HepG2 (cell line): ENCODE data around the gene FGFR3. TPM values are rescaled to one million over a fixed set of nuclear protein-coding genes. Genes with fewer than 3 reads are reported as not detected.

Experiments
- ARID5B ChIP-seq: IDR thresholded peaks from 2 replicates; pipeline ENCODE4 v1.4.0; 2020; ENCODE audit warnings: mild to moderate bottlenecking, missing genetic modification reagents
- FOXK1 ChIP-seq: sonication (generic); formaldehyde crosslinking; IDR thresholded peaks from 2 replicates; pipeline ENCODE4 v1.4.0; 2020; ENCODE audit warnings: low read depth, missing genetic modification reagents, borderline replicate concordance
- GTF2F1 ChIP-seq: fragments of 150-350 bp; IDR thresholded peaks from 2 replicates; pipeline ENCODE4 v1.6.1; 2014; ENCODE audit warnings: low read length
- IRX3 ChIP-seq: sonication (generic); formaldehyde crosslinking; IDR thresholded peaks from 2 replicates; pipeline ENCODE4 v1.8.1; 2023; ENCODE audit warnings: mild to moderate bottlenecking, low read depth, missing genetic modification reagents, borderline replicate concordance
- MAZ ChIP-seq, 2 experiments: sonication (generic) in 1 of 2; formaldehyde crosslinking in 1 of 2; IDR thresholded peaks; 2 replicates each; pipeline versions ENCODE4 v1.5.0 to v1.6.1; 2012 to 2020; ENCODE audit warnings: low read depth in 2 of 2, mild to moderate bottlenecking in 2 of 2, borderline replicate concordance in 1 of 2, improper control_type of control experiment in 1 of 2, low read length in 1 of 2, missing genetic modification reagents in 1 of 2, moderate library complexity in 1 of 2
- MEF2D ChIP-seq: sonication (generic); formaldehyde crosslinking; IDR thresholded peaks from 2 replicates; pipeline ENCODE4 v1.5.1; 2020; ENCODE audit warnings: mild to moderate bottlenecking, missing genetic modification reagents
- MEIS1 ChIP-seq: sonication (generic); formaldehyde crosslinking; IDR thresholded peaks from 2 replicates; pipeline ENCODE4 v1.9.0; 2021; ENCODE audit warnings: mild to moderate bottlenecking, missing genetic modification reagents, moderate library complexity, borderline replicate concordance
- NCOA1 ChIP-seq: sonication (generic); formaldehyde crosslinking; IDR thresholded peaks from 2 replicates; pipeline ENCODE4 v1.9.0; 2021; ENCODE audit warnings: missing genetic modification reagents
- PRPF4 ChIP-seq: fragments of 200-400 bp; formaldehyde crosslinking; IDR thresholded peaks from 2 replicates; pipeline ENCODE4 v1.6.1; 2016; ENCODE audit warnings: low read length, low read depth; ENCODE audit not compliant: poor library complexity, severe bottlenecking
- RBM39 ChIP-seq: fragments of 200-400 bp; formaldehyde crosslinking; IDR thresholded peaks from one replicate; pipeline ENCODE4 v1.6.1; 2018; ENCODE audit warnings: antibody characterized with exemption, mild to moderate bottlenecking, low read depth, low read length; ENCODE audit not compliant: poor library complexity, severe bottlenecking
- REPIN1 ChIP-seq: sonication (generic); formaldehyde crosslinking; IDR thresholded peaks from 2 replicates; pipeline ENCODE4 v1.8.0; 2022; ENCODE audit warnings: missing genetic modification reagents, low read depth, mild to moderate bottlenecking, borderline replicate concordance
- SIN3B ChIP-seq: fragments of 150-350 bp; IDR thresholded peaks from 2 replicates; pipeline ENCODE4 v1.6.1; 2014; ENCODE audit warnings: low read length
- SNAPC2 ChIP-seq: sonication (generic); formaldehyde crosslinking; IDR thresholded peaks from 2 replicates; pipeline ENCODE4 v1.8.1; 2022; ENCODE audit warnings: mild to moderate bottlenecking, missing genetic modification reagents
- SP140L ChIP-seq: sonication (generic); formaldehyde crosslinking; IDR thresholded peaks from 2 replicates; pipeline ENCODE4 v1.4.0; 2020; ENCODE audit warnings: missing genetic modification reagents, borderline replicate concordance
- TBL1XR1 ChIP-seq: fragments of 150-350 bp; IDR thresholded peaks from 2 replicates; pipeline ENCODE4 v1.6.1; 2014; ENCODE audit warnings: borderline replicate concordance, low read length; ENCODE audit not compliant: partially characterized antibody
- TP53 ChIP-seq: sonication (generic); formaldehyde crosslinking; conservative IDR thresholded peaks from 2 replicates; pipeline ENCODE4 v1.4.0; 2020; ENCODE audit warnings: missing genetic modification reagents
- ZBTB3 ChIP-seq: sonication (generic); formaldehyde crosslinking; IDR thresholded peaks from 2 replicates; pipeline ENCODE4 v1.4.0; 2020; ENCODE audit warnings: low read depth, mild to moderate bottlenecking, moderate library complexity, missing genetic modification reagents, borderline replicate concordance
- ZNF225 ChIP-seq: sonication (generic); formaldehyde crosslinking; IDR thresholded peaks from 2 replicates; pipeline ENCODE4 v1.4.0; 2020; ENCODE audit warnings: mild to moderate bottlenecking, missing genetic modification reagents
- ZNF674 ChIP-seq: sonication (generic); formaldehyde crosslinking; IDR thresholded peaks from 2 replicates; pipeline ENCODE4 v1.5.0; 2020; ENCODE audit warnings: low read depth, mild to moderate bottlenecking, missing genetic modification reagents
- ZNF7 ChIP-seq: IDR thresholded peaks from 2 replicates; pipeline ENCODE4 v1.6.1; 2016; ENCODE audit warnings: missing biosample characterization, missing genetic modification reagents
- polyA plus RNA-seq, 8 experiments: library from polyadenylated mRNA; depleted of rRNA in 3 of 8; stranded (reverse) in 7 of 8; unstranded in 1 of 8; fragments of >200 nt; fragmentation: Illumina TruSeq in 4 of 8; extraction: Trizol in 4 of 8; gene quantifications; 2 replicates each; pipeline versions ENCODE4 v1.2.1 to v1.2.3, GENCODE V29; 2011 to 2016; ENCODE audit warnings: low read depth in 4 of 8, missing spikeins in 1 of 8, mixed read lengths in 1 of 8; ENCODE audit not compliant: insufficient read depth in 1 of 8
- total RNA-seq, 5 experiments: library from RNA; depleted of rRNA; stranded (reverse); fragments of >200 nt; fragmentation: Illumina TruSeq; extraction: Trizol; gene quantifications; 2 replicates each; pipeline ENCODE4 v1.2.3, GENCODE V29; 2016; ENCODE audit warnings: low read depth in 1 of 5
- TF ChIP-seq, protein P1 (sequence below), 2 experiments: sonication (generic) in 1 of 2; formaldehyde crosslinking in 1 of 2; IDR thresholded peaks; 2 replicates each; pipeline versions ENCODE4 v1.4.0 to v1.6.1; 2018 to 2020; ENCODE audit warnings: missing genetic modification reagents in 2 of 2, borderline replicate concordance in 1 of 2, low read depth in 1 of 2, mild to moderate bottlenecking in 1 of 2, missing biosample characterization in 1 of 2

FGFR3 gene
- total and polyA plus RNA-seq, 2 of the 13 experiments (the other 11 are each of a cell fraction or from before 2014, with no cell fraction given): 103 to 109 TPM

- TF ChIP-seq, protein P1, sequence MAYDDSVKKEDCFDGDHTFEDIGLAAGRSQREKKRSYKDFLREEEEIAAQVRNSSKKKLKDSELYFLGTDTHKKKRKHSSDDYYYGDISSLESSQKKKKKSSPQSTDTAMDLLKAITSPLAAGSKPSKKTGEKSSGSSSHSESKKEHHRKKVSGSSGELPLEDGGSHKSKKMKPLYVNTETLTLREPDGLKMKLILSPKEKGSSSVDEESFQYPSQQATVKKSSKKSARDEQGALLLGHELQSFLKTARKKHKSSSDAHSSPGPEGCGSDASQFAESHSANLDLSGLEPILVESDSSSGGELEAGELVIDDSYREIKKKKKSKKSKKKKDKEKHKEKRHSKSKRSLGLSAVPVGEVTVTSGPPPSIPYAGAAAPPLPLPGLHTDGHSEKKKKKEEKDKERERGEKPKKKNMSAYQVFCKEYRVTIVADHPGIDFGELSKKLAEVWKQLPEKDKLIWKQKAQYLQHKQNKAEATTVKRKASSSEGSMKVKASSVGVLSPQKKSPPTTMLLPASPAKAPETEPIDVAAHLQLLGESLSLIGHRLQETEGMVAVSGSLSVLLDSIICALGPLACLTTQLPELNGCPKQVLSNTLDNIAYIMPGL (CRISPR knock-in tag; IDR thresholded peaks at IDR 0.05; ENCODE audit: borderline replicate concordance in 1 of 2, low read depth in 1 of 2): peak; percentile 80 to 81
- no peak for TF ChIP-seq PRPF4
- no peak for TF ChIP-seq GTF2F1
- peak; percentile 85; the same call in 1 of the 2 replicates for TF ChIP-seq TP53 (CRISPR knock-in tag)
- TF ChIP-seq SP140L (CRISPR knock-in tag): no peak
- TF ChIP-seq MEF2D: peak; percentile 34; the same call in 1 of the 2 replicates
- 0 out of 2 replicates have a peak, but pooled peaks have one; percentile 25 for TF ChIP-seq ZBTB3 (CRISPR knock-in tag)
- TF ChIP-seq FOXK1 (CRISPR knock-in tag): peak; percentile 51; the same call in 1 of the 2 replicates
- no peak for TF ChIP-seq TBL1XR1
- peak; percentile 69; the same call in 1 of the 2 replicates for TF ChIP-seq REPIN1 (CRISPR knock-in tag)
- no peak for TF ChIP-seq ZNF7 (CRISPR knock-in tag)
- TF ChIP-seq NCOA1 (CRISPR knock-in tag): peak; percentile 14; the same call in 1 of the 2 replicates
- peak; percentile 51; the same call in 1 of the 2 replicates for TF ChIP-seq ARID5B (CRISPR knock-in tag)
- TF ChIP-seq IRX3 (CRISPR knock-in tag): no peak
- peak; percentile 24; the same call in 1 of the 2 replicates for TF ChIP-seq MEIS1 (CRISPR knock-in tag)
- TF ChIP-seq RBM39: no peak
- no peak; the same call in 1 of the 2 replicates for TF ChIP-seq ZNF225 (CRISPR knock-in tag)
- peak; percentile 55; the same call in 1 of the 2 replicates for TF ChIP-seq SNAPC2 (CRISPR knock-in tag)
- TF ChIP-seq SIN3B: no peak
- no peak; the same call in 1 of the 2 replicates for TF ChIP-seq MAZ (IDR thresholded peaks at IDR 0.05; ENCODE audit: borderline replicate concordance, low read depth, low read length)
- peak; percentile 84 for TF ChIP-seq MAZ (CRISPR knock-in tag; IDR thresholded peaks at IDR 0.05; ENCODE audit: low read depth)
- TF ChIP-seq ZNF674 (CRISPR knock-in tag): no peak
These were observed 63.2 kb downstream of the FGFR3 start, which contains the start of gene LETM1 (continued) for GRCh38 chr4:1856071-1856942.
